H1 (cell line): Measurements from ENCODE around the gene YIF1A. TPM values are rescaled to one million over a fixed set of nuclear protein-coding genes. Genes with fewer than 3 reads are reported as not detected.

Source experiments
- CTCF ChIA-PET: fragments of 300-600 bp; sonication (Branson Sonifier 250); formaldehyde crosslinking; loops from one replicate; lab custom pipeline; 2021; ENCODE audit not compliant: partially characterized antibody; lab: Charles Lee
- POLR2A ChIA-PET: fragments of 300-600 bp; sonication (Branson Sonifier 250); formaldehyde crosslinking; loops from one replicate; lab custom pipeline; 2021; ENCODE audit warnings: inconsistent platforms; ENCODE audit not compliant: partially characterized antibody; lab: Charles Lee
- DNase-seq, 2 experiments: peaks; one replicate each; pipeline versions ENCODE4 v3.0.0 to v3.0.0-alpha.2; 2010 to 2022; ENCODE audit warnings: low spot score in 2 of 2, low read depth in 1 of 2, mixed read lengths in 1 of 2
- FAIRE-seq: peaks from 2 replicates; lab custom pipeline; 2011; peaks lifted over from hg19 to GRCh38; lab: Jason Lieb, UNC
- H2AFZ ChIP-seq: 2 replicates; pipeline ENCODE4 v1.8.1; 2012; ENCODE audit warnings: low read length, inconsistent platforms
- H2AK5ac ChIP-seq: 2 replicates; pipeline ENCODE4 v1.6.1; 2013; ENCODE audit warnings: low read depth, low read length
- H2BK120ac ChIP-seq: replicated peaks from 2 replicates; pipeline ENCODE3; 2013; ENCODE audit warnings: low read depth, low read length, inconsistent platforms
- H2BK12ac ChIP-seq: 2 replicates; pipeline ENCODE4 v1.6.1; 2013; ENCODE audit warnings: low read depth, low read length
- H2BK15ac ChIP-seq: 2 replicates; pipeline ENCODE4 v1.6.1; 2013; ENCODE audit warnings: low read length
- H2BK20ac ChIP-seq: 2 replicates; pipeline ENCODE4 v1.6.1; 2013; ENCODE audit warnings: low read length
- H2BK5ac ChIP-seq: 2 replicates; pipeline ENCODE4 v1.6.1; 2013; ENCODE audit warnings: low read depth, low read length
- H3K14ac ChIP-seq: 2 replicates; pipeline ENCODE4 v1.6.1; 2013; ENCODE audit warnings: inconsistent platforms; ENCODE audit not compliant: insufficient read length
- H3K18ac ChIP-seq: 2 replicates; pipeline ENCODE4 v1.6.1; 2013; ENCODE audit warnings: low read length; ENCODE audit errors: extremely low read depth
- H3K23ac ChIP-seq: 2 replicates; pipeline ENCODE4 v1.6.1; 2013; ENCODE audit warnings: inconsistent platforms; ENCODE audit not compliant: insufficient read length
- H3K23me2 ChIP-seq: 2 replicates; pipeline ENCODE4 v1.6.1; 2013; ENCODE audit warnings: low read depth, low read length
- H3K27ac ChIP-seq: 2 replicates; pipeline ENCODE4 v1.6.1; 2011; ENCODE audit warnings: low read depth, low read length, inconsistent platforms
- H3K27me3 ChIP-seq, 4 experiments: replicated peaks in 1 of 4; 1 replicate in 1 of 4; 2 replicates in 3 of 4; pipeline versions ENCODE4 v1.6.1 to v1.8.1; 2011 to 2013; ENCODE audit warnings: low read length in 3 of 4, mild to moderate bottlenecking in 3 of 4, inconsistent platforms in 2 of 4, mixed read lengths in 2 of 4, moderate library complexity in 1 of 4; ENCODE audit not compliant: control insufficient read depth in 3 of 4, insufficient read depth in 3 of 4; ENCODE audit errors: extremely low read depth in 1 of 4
- H3K36me3 ChIP-seq, 4 experiments: 2 replicates each; pipeline versions ENCODE4 v1.6.1 to v1.8.1; 2011 to 2013; ENCODE audit warnings: mild to moderate bottlenecking in 4 of 4, low read length in 3 of 4, moderate library complexity in 2 of 4, control low read depth in 1 of 4, inconsistent platforms in 1 of 4; ENCODE audit not compliant: insufficient read depth in 4 of 4, control insufficient read depth in 2 of 4
- H3K4ac ChIP-seq: replicated peaks from 2 replicates; pipeline ENCODE3; 2013; ENCODE audit warnings: low read length, low read depth, mixed read lengths, inconsistent platforms; ENCODE audit not compliant: insufficient read length
- H3K4me1 ChIP-seq, 4 experiments: replicated peaks in 1 of 4; 1 replicate in 1 of 4; 2 replicates in 3 of 4; pipeline versions ENCODE4 v1.6.1 to v1.8.1; 2011 to 2013; ENCODE audit warnings: low read length in 3 of 4, inconsistent platforms in 2 of 4, mixed read lengths in 1 of 4; ENCODE audit not compliant: insufficient read depth in 4 of 4, control insufficient read depth in 3 of 4
- H3K4me2 ChIP-seq, 2 experiments: 2 replicates each; pipeline versions ENCODE4 v1.6.1 to v1.8.1; 2011 to 2013; ENCODE audit warnings: low read depth in 2 of 2, low read length in 2 of 2, control low read depth in 1 of 2, inconsistent platforms in 1 of 2, mild to moderate bottlenecking in 1 of 2; ENCODE audit not compliant: insufficient read depth in 1 of 2
- H3K4me3 ChIP-seq, 4 experiments: fragments of 200-600, 300-600 bp in 1 of 4; sonication (generic), shearing (Covaris generic), sonication (Bioruptor Twin) in 1 of 4; 2 replicates each; pipeline versions ENCODE4 v1.5.1 to v1.8.1; 2011 to 2016; ENCODE audit warnings: low read length in 4 of 4, low read depth in 3 of 4, control low read depth in 2 of 4, inconsistent platforms in 2 of 4, mild to moderate bottlenecking in 2 of 4, mixed read lengths in 1 of 4, moderate library complexity in 1 of 4; ENCODE audit not compliant: insufficient read depth in 2 of 4; ENCODE audit errors: extremely low read depth in 1 of 4
- H3K56ac ChIP-seq: replicated peaks from 2 replicates; pipeline ENCODE3; 2013; ENCODE audit warnings: low read depth, mild to moderate bottlenecking, mixed read lengths, low read length, inconsistent platforms; ENCODE audit not compliant: insufficient read length
- H3K79me1 ChIP-seq: 2 replicates; pipeline ENCODE4 v1.6.1; 2013; ENCODE audit warnings: low read depth, low read length, control low read depth
- H3K79me2 ChIP-seq, 2 experiments: 2 replicates each; pipeline versions ENCODE4 v1.6.1 to v1.8.1; 2012 to 2013; ENCODE audit warnings: low read length in 2 of 2, mild to moderate bottlenecking in 2 of 2, inconsistent platforms in 1 of 2; ENCODE audit not compliant: insufficient read depth in 2 of 2, control insufficient read depth in 1 of 2
- H3K9ac ChIP-seq, 4 experiments: replicated peaks in 1 of 4; 1 replicate in 1 of 4; 2 replicates in 3 of 4; pipeline versions ENCODE4 v1.6.1 to v1.8.1; 2011 to 2013; ENCODE audit warnings: low read depth in 3 of 4, low read length in 3 of 4, control low read depth in 2 of 4, mild to moderate bottlenecking in 2 of 4, moderate library complexity in 2 of 4, inconsistent platforms in 1 of 4; ENCODE audit errors: extremely low read depth in 1 of 4
- H3K9me3 ChIP-seq, 2 experiments: 2 replicates each; pipeline versions ENCODE4 v1.6.1 to v1.8.1; 2012 to 2013; ENCODE audit warnings: mild to moderate bottlenecking in 2 of 2, moderate library complexity in 2 of 2, control low read depth in 1 of 2, inconsistent platforms in 1 of 2, low read depth in 1 of 2, low read length in 1 of 2, mixed read lengths in 1 of 2; ENCODE audit not compliant: insufficient read depth in 2 of 2
- H4K20me1 ChIP-seq, 2 experiments: replicated peaks in 1 of 2; 2 replicates each; pipeline versions ENCODE3 to v1.8.1; 2011 to 2013; ENCODE audit warnings: inconsistent platforms in 2 of 2, low read length in 2 of 2, mild to moderate bottlenecking in 1 of 2; ENCODE audit not compliant: insufficient read depth in 2 of 2, control insufficient read depth in 1 of 2
- H4K5ac ChIP-seq: 2 replicates; pipeline ENCODE4 v1.6.1; 2013; ENCODE audit warnings: low read length, low read depth, mixed read lengths, inconsistent platforms; ENCODE audit not compliant: insufficient read length
- H4K8ac ChIP-seq: 2 replicates; pipeline ENCODE4 v1.8.0; 2013; ENCODE audit warnings: mild to moderate bottlenecking, moderate library complexity, low read length, inconsistent platforms; ENCODE audit not compliant: insufficient read depth; ENCODE audit errors: extremely low read depth
- H4K91ac ChIP-seq: replicated peaks from 2 replicates; pipeline ENCODE3; 2013; ENCODE audit warnings: low read length, mixed read lengths, inconsistent platforms; ENCODE audit not compliant: insufficient read length
- CHD1 ChIP-seq: IDR thresholded peaks from 2 replicates; pipeline ENCODE4 v1.6.1; 2012; ENCODE audit warnings: low read depth, low read length, improper control_type of control experiment
- KDM4A ChIP-seq: IDR thresholded peaks from one replicate; pipeline ENCODE4 v1.7.1; 2012; ENCODE audit warnings: low read depth, mild to moderate bottlenecking, moderate library complexity, low read length, inconsistent platforms; ENCODE audit not compliant: severe bottlenecking
- PHF8 ChIP-seq: fragments of 200-600 bp; sonication (generic); conservative IDR thresholded peaks from 2 replicates; pipeline ENCODE4 v1.7.1; 2012; ENCODE audit warnings: low read depth, mild to moderate bottlenecking, inconsistent platforms, low read length, moderate library complexity
- RBBP5 ChIP-seq: IDR thresholded peaks from 2 replicates; pipeline ENCODE4 v1.7.1; 2012; ENCODE audit warnings: low read depth, mild to moderate bottlenecking, inconsistent platforms, low read length, moderate library complexity, borderline replicate concordance
- SIN3A ChIP-seq, 2 experiments: IDR thresholded peaks in 1 of 2; conservative IDR thresholded peaks in 1 of 2; 2 replicates each; pipeline ENCODE4 v1.6.1; 2011 to 2012; ENCODE audit warnings: low read length in 2 of 2, improper control_type of control experiment in 1 of 2, low read depth in 1 of 2, mild to moderate bottlenecking in 1 of 2
- SRF ChIP-seq: IDR thresholded peaks from 2 replicates; pipeline ENCODE4 v1.6.1; 2011; ENCODE audit warnings: mild to moderate bottlenecking, low read depth, low read length, moderate library complexity
- WGBS, 2 experiments: shearing (Covaris generic) in 1 of 2; methylation state at CpG; one replicate each; pipeline versions ENCODE4 v1.1.6 to v1.1.7; 2013 to 2015; ENCODE audit warnings: low lambda C conversion rate in 2 of 2, mixed read lengths in 2 of 2, inconsistent platforms in 1 of 2, low coverage in 1 of 2, missing lambda C conversion rate in 1 of 2; ENCODE audit not compliant: insufficient replicate concordance in 2 of 2, insufficient coverage in 1 of 2, insufficient read length in 1 of 2; ENCODE audit errors: extremely low coverage in 1 of 2, missing lambda C conversion rate in 1 of 2; 5-methylcytosine and 5-hydroxymethylcytosine counted together
- long read RNA-seq, 2 experiments: library from RNA in 1 of 2; library from capped mRNA in 1 of 2; stranded (forward); transcript quantifications; one replicate each; pipeline ENCODE4 v2.0.0, GENCODE V29; 2021; ENCODE audit warnings: inconsistent platforms in 1 of 2
- polyA minus RNA-seq, 3 experiments: library from RNA; depleted of rRNA, polyadenylated mRNA; stranded (reverse); fragments of >200 nt; gene quantifications; 1 replicate in 2 of 3; 2 replicates in 1 of 3; pipeline ENCODE4 v1.2.3, GENCODE V29; 2011
- polyA plus RNA-seq, 7 experiments: library from polyadenylated mRNA; depleted of rRNA in 3 of 7; stranded (reverse) in 5 of 7; unstranded in 2 of 7; fragments of >200 nt in 5 of 7; fragments of 200-250 nt in 2 of 7; gene quantifications; 1 replicate in 5 of 7; 2 replicates in 1 of 7; 4 replicates in 1 of 7; pipeline versions ENCODE4 v1.2.1 to v1.2.3, GENCODE V29; 2011 to 2013; ENCODE audit warnings: missing spikeins in 2 of 7, mixed read lengths in 2 of 7
- total RNA-seq: library from RNA; stranded (reverse); fragmentation: NEBNext Ultra II Directional; extraction: Animal tissue kit (Norgen Biotek cat#: 25700); gene quantifications from 2 replicates; pipeline ENCODE4 v1.2.1, GENCODE V29; 2021

The YIF1A gene
- total RNA-seq (70.1 and 75.9 TPM in 2 replicates), polyA plus RNA-seq (2011; rRNA removed) (178 and 248 TPM in 2 replicates), polyA minus RNA-seq (2011; rRNA and poly(A)+ RNA removed) (96.9 and 101 TPM in 2 replicates)
- polyA plus RNA-seq (2011; cell fraction: cytosol; rRNA removed), result 106 TPM
- polyA plus RNA-seq (2011; cell fraction: nucleus; rRNA removed), result 184 TPM
- polyA plus RNA-seq (2012, experiment 1 of 2), result 50.7 to 118 TPM (median 101 TPM) in 4 replicates
- 274 TPM for polyA plus RNA-seq (2012, experiment 2 of 2)
- polyA plus RNA-seq (2013, experiment 1 of 2), result 179 TPM
- 193 TPM for polyA plus RNA-seq (2013, experiment 2 of 2)
- 80.4 TPM for polyA minus RNA-seq (2011; cell fraction: cytosol; rRNA and poly(A)+ RNA removed)
- polyA minus RNA-seq (2011; cell fraction: nucleus; rRNA and poly(A)+ RNA removed), result 42.2 TPM
- long read RNA-seq, experiment 1, transcript YIF1A-203 (8 exons, 1,124 nt), result major isoform, 47 of 106 reads
- long read RNA-seq, experiment 1, transcript YIF1A-210 (2 exons, 667 nt), result minor isoform, 5 of 106 reads
- long read RNA-seq, experiment 1, partial matches to known transcripts, result 12 of 106 reads
- long read RNA-seq, experiment 1, other reads (novel, unspliced or antisense), result 37 of 106 reads
- long read RNA-seq, experiment 2, transcript YIF1A-203 (8 exons, 1,124 nt), result major isoform, 8 of 11 reads
- long read RNA-seq, experiment 2, partial matches to known transcripts, result 1 of 11 reads
- long read RNA-seq, experiment 2, other reads (novel, unspliced or antisense), result 0 of 11 reads

GRCh38 chr11:66288671-66289547 is at the start of gene YIF1A:
Gene YIF1A (minus strand): TSS chr11:66289143. CDS start chr11:66288985, 158 bp downstream.
- Histone ChIP-seq H3K79me2 (peaks cover 0 to 9% of the 10 kb centered on the region in 2 experiments; a peak in 1 of 4 replicates), H3K4me1 (peaks cover 0 to 21% (median 6%) of the 10 kb centered on the region in 4 experiments; a peak in 5 of 7 replicates), H2BK12ac (no peak within 1 kb of the TSS), H3K23me2 (peaks cover 12% of the 10 kb centered on the region; the same call in 1 of the 2 replicates), H3K23ac (no peak within 1 kb of the TSS), H4K8ac (peak within 1 kb of the TSS; percentile 88), H3K27me3 (peaks cover 2 to 27% (median 18%) of the 10 kb centered on the region in 4 experiments), H2BK15ac (0 out of 2 replicates have a peak within 1 kb of the TSS, but pooled peaks have one; percentile 23), H2BK20ac (no peak within 1 kb of the TSS), H3K9me3 (no peaks in the 10 kb centered on the region), H3K27ac (peak within 1 kb of the TSS; percentile 55), H2AFZ (peak within 1 kb of the TSS; percentile 57; the same call in 1 of the 2 replicates), H4K20me1 (peaks cover 8 to 9% of the 10 kb centered on the region in 2 experiments), H4K5ac (peak within 1 kb of the TSS; percentile 48), H2AK5ac (no peak within 1 kb of the TSS), H3K4me3 (peak within 1 kb of the TSS; percentile 76 to 94 (median 92)), H3K4me2 (peak within 1 kb of the TSS; percentile 74 to 93), H4K91ac (no peak within 1 kb of the TSS), H3K56ac (peak within 1 kb of the TSS; percentile 40), H3K9ac (peak within 1 kb of the TSS; percentile 39 to 82 (median 72)), H3K36me3 (peaks cover 0 to 2% (median 0%) of the 10 kb centered on the region in 4 experiments; a peak in 1 of 8 replicates), H3K18ac (no peak within 1 kb of the TSS), H2BK5ac (peak within 1 kb of the TSS; percentile 44; the same call in 1 of the 2 replicates), H3K4ac (no peak within 1 kb of the TSS), H3K79me1 (peaks cover 6% of the 10 kb centered on the region), H2BK120ac (no peak within 1 kb of the TSS), H3K14ac (no peak within 1 kb of the TSS)
- WGBS, 2 experiments, result 1% methylated on average over 68 of the region's 87 CpGs; no CpG with 5 or more reads in 1 of the 2 experiments
- POLR2A ChIA-PET, result interaction anchor here (0.8 to 4.5 kb wide), 18 partner anchors 9 to 398 kb away, joined by 3 to 29 read pairs (median 7); partner anchors contain the start of genes BRMS1, CCDC85B, CD248 and CNIH2
- DNase-seq, result peak; percentile 95 to 98
- CTCF ChIA-PET, result interaction anchor here (0.6 to 6.9 kb wide), 13 partner anchors 11 to 894 kb away, joined by 3 to 57 read pairs (median 5); partner anchors contain the start of genes CNIH2, RAB1B and RIN1
- peak; percentile 91 for FAIRE-seq
- TF ChIP-seq SIN3A (conservative IDR thresholded peaks at IDR 0.05 in 1 of 2, IDR thresholded peaks at IDR 0.05 in 1 of 2; ENCODE audit: low read depth in 1 of 2, low read length in 2 of 2) (no peak), KDM4A (peak; percentile 29), CHD1 (no peak), RBBP5 (no peak), PHF8 (peak; percentile 90), SRF (no peak)
